OCI-LY7 (cell line): ENCODE measurements around the gene NAPB.

ENCODE experiments used
- CTCF ChIP-seq: fragments of 200-600 bp; sonication (generic); conservative IDR thresholded peaks from 2 replicates; pipeline ENCODE4 v1.5.1; 2014; ENCODE audit warnings: mild to moderate bottlenecking, antibody characterized with exemption, low read length, moderate library complexity, mixed read lengths
- EZH2phosphoT487 ChIP-seq: fragments of 200-600 bp; sonication (generic); IDR thresholded peaks from 2 replicates; pipeline ENCODE4 v1.6.1; 2018; ENCODE audit warnings: low read depth, borderline replicate concordance, mild to moderate bottlenecking, mixed run types, antibody characterized with exemption, low read length, moderate library complexity, mixed read lengths

GRCh38 chr20:23404196-23404595 lies 17.1 kb downstream of the NAPB start:
- no peak for TF ChIP-seq CTCF
- TF ChIP-seq EZH2phosphoT487 = no peak
